Astrocyte (in vitro differentiated cells and primary cell): ENCODE measurements around the gene CCDC107. TPM values are rescaled to one million over a fixed set of nuclear protein-coding genes. Genes with fewer than 3 reads are reported as not detected.

Experiments used
- DNase-seq: peaks from one replicate; pipeline ENCODE4 v3.0.0-alpha.2; 2010; ENCODE audit warnings: low read depth
- FAIRE-seq: peaks from 2 replicates; lab custom pipeline; 2011; peaks lifted over from hg19 to GRCh38; lab: Jason Lieb, UNC
- H2AFZ ChIP-seq: 2 replicates; pipeline ENCODE4 v1.6.0; 2012; ENCODE audit warnings: low read depth, low read length, inconsistent platforms
- H3K27ac ChIP-seq: 2 replicates; pipeline ENCODE4 v1.5.1; 2011; ENCODE audit warnings: low read depth, low read length, inconsistent platforms
- H3K27me3 ChIP-seq: 2 replicates; pipeline ENCODE4 v1.6.0; 2011; ENCODE audit warnings: low read length, inconsistent platforms; ENCODE audit not compliant: insufficient read depth
- H3K36me3 ChIP-seq: 2 replicates; pipeline ENCODE4 v1.5.1; 2011; ENCODE audit warnings: low read length, inconsistent platforms; ENCODE audit not compliant: insufficient read depth
- H3K4me1 ChIP-seq: 2 replicates; pipeline ENCODE4 v1.5.1; 2011; ENCODE audit warnings: low read length, inconsistent platforms; ENCODE audit not compliant: insufficient read depth
- H3K4me2 ChIP-seq: 2 replicates; pipeline ENCODE4 v1.6.0; 2012; ENCODE audit warnings: low read length, inconsistent platforms
- H3K4me3 ChIP-seq: 2 replicates; pipeline ENCODE4 v1.5.1; 2011; ENCODE audit warnings: low read depth, mild to moderate bottlenecking, low read length, inconsistent platforms; ENCODE audit not compliant: insufficient read depth
- H3K79me2 ChIP-seq: 2 replicates; pipeline ENCODE4 v1.6.0; 2012; ENCODE audit warnings: mild to moderate bottlenecking, low read length, inconsistent platforms; ENCODE audit not compliant: insufficient read depth
- H3K9ac ChIP-seq: 2 replicates; pipeline ENCODE4 v1.6.0; 2012; ENCODE audit warnings: mild to moderate bottlenecking, low read length, inconsistent platforms
- H3K9me3 ChIP-seq: 2 replicates; pipeline ENCODE4 v1.5.1; 2012; ENCODE audit warnings: low read depth, mild to moderate bottlenecking, low read length, inconsistent platforms; ENCODE audit not compliant: insufficient read depth
- H4K20me1 ChIP-seq: 2 replicates; pipeline ENCODE4 v1.6.0; 2012; ENCODE audit warnings: low read length, inconsistent platforms; ENCODE audit not compliant: insufficient read depth
- H3K27ac Mint-ChIP-seq: one replicate; pipeline ENCODE4 v1.8.0; 2021; ENCODE audit warnings: mild to moderate bottlenecking, mixed read lengths; ENCODE audit not compliant: unreplicated experiment
- H3K27me3 Mint-ChIP-seq: one replicate; pipeline ENCODE4 v1.8.0; 2021; ENCODE audit warnings: low read depth, mixed read lengths; ENCODE audit not compliant: unreplicated experiment
- H3K36me3 Mint-ChIP-seq: one replicate; pipeline ENCODE4 v1.8.0; 2021; ENCODE audit warnings: low read depth, mixed read lengths; ENCODE audit not compliant: unreplicated experiment
- H3K4me1 Mint-ChIP-seq: one replicate; pipeline ENCODE4 v1.8.0; 2021; ENCODE audit warnings: low read depth, mixed read lengths; ENCODE audit not compliant: unreplicated experiment
- H3K4me3 Mint-ChIP-seq: one replicate; pipeline ENCODE4 v1.8.0; 2021; ENCODE audit warnings: mild to moderate bottlenecking, moderate library complexity, mixed read lengths; ENCODE audit not compliant: unreplicated experiment
- H3K9me3 Mint-ChIP-seq: one replicate; pipeline ENCODE4 v1.8.0; 2021; ENCODE audit warnings: mild to moderate bottlenecking, mixed read lengths; ENCODE audit not compliant: unreplicated experiment
- CTCF ChIP-seq: IDR thresholded peaks from 2 replicates; pipeline ENCODE4 v1.5.1; 2011; ENCODE audit warnings: low read depth, mild to moderate bottlenecking, inconsistent platforms, low read length, moderate library complexity; ENCODE audit not compliant: insufficient read depth
- EZH2 ChIP-seq: IDR thresholded peaks from 2 replicates; pipeline ENCODE4 v1.6.1; 2012; ENCODE audit warnings: mild to moderate bottlenecking, low read length, inconsistent platforms; ENCODE audit not compliant: insufficient read depth
- total RNA-seq: library from RNA; stranded (reverse); gene quantifications from 2 replicates; pipeline ENCODE4 v1.2.1, GENCODE V29; 2021

Gene CCDC107
- total RNA-seq, 1 donor from 2014 or later: 18.8 TPM

DNA sequence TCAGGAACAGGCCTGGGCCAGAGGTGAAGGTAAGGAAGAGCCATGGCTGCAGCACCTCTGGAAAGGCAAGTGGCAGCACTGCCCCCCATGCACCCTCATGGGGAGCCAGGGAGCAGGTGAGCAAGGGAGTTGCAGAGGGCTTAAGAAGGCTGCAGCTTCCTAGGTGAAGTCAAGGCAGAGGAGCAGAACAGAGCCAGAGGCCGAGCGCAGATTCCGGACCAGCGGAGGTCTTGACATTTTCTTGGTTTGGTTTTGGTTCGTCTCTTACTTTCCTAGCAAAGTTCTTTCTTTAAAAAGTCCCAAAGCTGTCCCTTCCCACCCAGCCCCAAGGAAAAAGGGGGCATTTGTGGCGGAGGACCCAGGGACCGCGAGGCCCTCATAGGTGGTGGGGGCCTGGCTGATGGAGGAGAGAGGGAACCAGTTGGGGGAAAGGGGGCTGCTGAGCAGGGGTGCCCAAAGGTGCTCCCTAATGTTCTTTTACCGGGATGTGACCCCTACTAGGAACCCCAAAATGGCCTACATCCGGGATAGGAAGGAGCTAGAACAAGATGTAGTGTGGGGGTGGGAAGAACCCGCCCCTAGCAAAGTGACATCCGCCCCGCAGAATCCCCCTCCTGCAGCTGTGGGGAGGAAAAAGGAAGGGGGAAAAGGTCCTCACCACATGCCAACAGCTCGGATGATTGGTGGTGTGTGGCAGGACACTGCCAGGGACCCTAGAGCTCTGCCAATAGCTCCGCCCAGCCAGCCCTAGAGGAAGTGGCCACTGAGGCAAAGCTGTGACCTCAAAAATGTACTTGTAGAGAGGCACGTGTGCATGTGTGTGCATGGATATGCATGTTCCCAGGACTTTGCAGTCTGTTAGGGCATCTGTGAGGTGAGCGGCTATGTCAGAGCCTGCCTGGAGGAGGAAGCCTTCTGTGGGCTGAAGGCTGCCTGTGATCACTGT, 39.0 kb upstream of the CCDC107 start:
- H3K27ac ChIP-seq: no peak overlapping the region
- peaks cover 8% of the 10 kb centered on the region for H3K4me1 ChIP-seq
- DNase-seq: no peak
- TF ChIP-seq CTCF (no peak), EZH2 (no peak)
- Mint-ChIP-seq H3K4me3 (peak overlapping the region; percentile 54), H3K4me1 (peaks cover 4% of the 10 kb centered on the region), H3K9me3 (peaks cover 6% of the 10 kb centered on the region), H3K36me3 (peaks cover 6% of the 10 kb centered on the region), H3K27me3 (peaks cover 64% of the 10 kb centered on the region), H3K27ac (no peak overlapping the region)
- H2AFZ ChIP-seq: no peak overlapping the region
- H3K4me3 ChIP-seq: no peak overlapping the region
- no peaks in the 10 kb centered on the region for H4K20me1 ChIP-seq
- H3K4me2 ChIP-seq: no peak overlapping the region
- no peak for FAIRE-seq
- no peaks in the 10 kb centered on the region for H3K36me3 ChIP-seq
- no peaks in the 10 kb centered on the region for H3K9me3 ChIP-seq
- no peak overlapping the region for H3K9ac ChIP-seq
- peaks cover 33% of the 10 kb centered on the region for H3K27me3 ChIP-seq
- no peaks in the 10 kb centered on the region for H3K79me2 ChIP-seq

DNA sequence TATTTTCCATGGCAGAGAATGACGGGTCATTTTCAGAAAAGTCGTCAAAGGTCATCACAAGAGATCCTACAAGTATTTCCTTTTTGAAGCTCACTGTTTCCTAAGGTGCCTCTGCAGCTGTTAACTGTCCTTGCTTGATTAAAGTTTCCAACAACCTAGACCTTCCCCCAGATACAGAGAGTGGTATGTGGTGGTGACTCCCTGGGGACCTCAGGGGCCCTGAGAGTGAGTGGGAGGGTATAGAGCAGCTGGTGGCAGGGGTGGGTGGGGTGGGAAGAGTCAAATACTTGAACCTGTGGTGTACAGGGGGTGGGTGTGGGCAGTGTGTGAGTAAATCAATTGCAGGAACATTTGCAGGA, 38.3 kb upstream of the CCDC107 start:
- Histone ChIP-seq H4K20me1 (no peaks in the 10 kb centered on the region), H3K27ac (no peak overlapping the region), H3K36me3 (no peaks in the 10 kb centered on the region), H3K9me3 (no peaks in the 10 kb centered on the region), H3K79me2 (no peaks in the 10 kb centered on the region), H3K27me3 (peaks cover 27% of the 10 kb centered on the region), H3K4me3 (no peak overlapping the region), H3K9ac (no peak overlapping the region), H2AFZ (no peak overlapping the region), H3K4me1 (peaks cover 8% of the 10 kb centered on the region), H3K4me2 (no peak overlapping the region)
- no peak for TF ChIP-seq CTCF
- no peak for TF ChIP-seq EZH2
- no peak for FAIRE-seq
- Mint-ChIP-seq H3K9me3 (peaks cover 6% of the 10 kb centered on the region), H3K4me3 (peak overlapping the region; percentile 54), H3K27ac (no peak overlapping the region), H3K36me3 (peaks cover 6% of the 10 kb centered on the region), H3K4me1 (peaks cover 4% of the 10 kb centered on the region), H3K27me3 (peaks cover 57% of the 10 kb centered on the region)
- DNase-seq: no peak

GRCh38 chr9:35627575-35627974, 30.5 kb upstream of the CCDC107 start:
- H3K27me3 ChIP-seq: no peaks in the 10 kb centered on the region
- Mint-ChIP-seq H3K36me3 (no peaks in the 10 kb centered on the region), H3K4me1 (no peaks in the 10 kb centered on the region), H3K27me3 (peaks cover 6% of the 10 kb centered on the region), H3K27ac (no peak overlapping the region), H3K9me3 (no peaks in the 10 kb centered on the region), H3K4me3 (no peak overlapping the region)
- H3K36me3 ChIP-seq: no peaks in the 10 kb centered on the region
- H3K9ac ChIP-seq: no peak overlapping the region
- TF ChIP-seq EZH2 (no peak), CTCF (no peak)
- no peak overlapping the region for H3K4me2 ChIP-seq
- H3K9me3 ChIP-seq: no peaks in the 10 kb centered on the region
- no peaks in the 10 kb centered on the region for H3K79me2 ChIP-seq
- no peaks in the 10 kb centered on the region for H3K4me1 ChIP-seq
- no peak overlapping the region for H3K4me3 ChIP-seq
- no peak overlapping the region for H2AFZ ChIP-seq
- FAIRE-seq (no peak), DNase-seq (no peak)
- H3K27ac ChIP-seq: no peak overlapping the region
- no peaks in the 10 kb centered on the region for H4K20me1 ChIP-seq
